ENCODE data around the gene LRRC26.

DNA sequence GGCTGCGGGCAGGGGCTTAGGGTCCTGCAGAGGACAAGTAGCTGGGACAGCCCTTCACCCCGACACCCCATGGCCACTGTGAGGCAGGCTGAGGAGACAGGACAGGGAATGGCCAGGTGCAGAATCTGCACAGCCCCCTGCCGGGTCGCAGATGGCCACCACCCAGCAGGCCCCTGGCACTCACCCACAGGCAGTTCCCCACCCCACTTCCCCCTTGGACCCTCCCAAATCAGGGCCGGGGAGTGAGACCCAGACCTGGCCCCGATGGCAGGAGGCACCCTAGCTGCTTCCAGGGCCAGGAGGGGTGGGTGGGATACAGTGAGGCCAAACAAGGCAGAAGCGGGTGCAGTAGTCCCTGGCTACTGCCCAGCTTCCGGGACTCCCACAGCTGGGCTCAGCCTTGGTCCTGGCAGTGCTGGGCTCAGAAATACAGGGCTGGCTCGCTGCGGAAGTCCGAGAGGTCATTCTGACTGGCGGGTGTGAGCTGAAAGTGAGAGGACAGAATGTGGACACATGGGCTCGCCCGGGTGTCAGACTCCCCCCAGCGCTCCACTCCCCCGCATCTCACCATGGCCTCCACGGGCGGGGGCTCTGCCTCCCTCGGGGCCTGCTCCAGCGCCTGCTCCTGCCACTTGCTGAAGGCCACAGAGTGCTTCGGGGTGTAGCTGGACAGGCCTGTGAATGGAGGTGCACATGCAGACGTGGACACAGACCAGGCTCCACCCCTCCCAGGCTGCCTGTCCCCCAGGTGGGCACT lies 22.0 kb upstream of the LRRC26 start:
- TF ChIP-seq GATA2 (IDR thresholded peaks at IDR 0.05; ENCODE audit: low read depth, low read length) = no peak
- no peak for TF ChIP-seq GATA3 (IDR thresholded peaks at IDR 0.05; ENCODE audit: low read depth, low read length)
